ENCODE results near the gene PBLD. TPM values are rescaled to one million over a fixed set of nuclear protein-coding genes. Genes with fewer than 3 reads are reported as not detected.

The PBLD gene
- total RNA-seq (2013) = 4.2 TPM
- polyA plus RNA-seq = 1 to 10 TPM; 1.5 to 3.4 (median 2.5) TPM
- 1.2 and 2.4 TPM in 2 replicates for polyA minus RNA-seq
- total RNA-seq = 1.8 to 5.7 (median 2.6) reads per million in 11 experiments

DNA sequence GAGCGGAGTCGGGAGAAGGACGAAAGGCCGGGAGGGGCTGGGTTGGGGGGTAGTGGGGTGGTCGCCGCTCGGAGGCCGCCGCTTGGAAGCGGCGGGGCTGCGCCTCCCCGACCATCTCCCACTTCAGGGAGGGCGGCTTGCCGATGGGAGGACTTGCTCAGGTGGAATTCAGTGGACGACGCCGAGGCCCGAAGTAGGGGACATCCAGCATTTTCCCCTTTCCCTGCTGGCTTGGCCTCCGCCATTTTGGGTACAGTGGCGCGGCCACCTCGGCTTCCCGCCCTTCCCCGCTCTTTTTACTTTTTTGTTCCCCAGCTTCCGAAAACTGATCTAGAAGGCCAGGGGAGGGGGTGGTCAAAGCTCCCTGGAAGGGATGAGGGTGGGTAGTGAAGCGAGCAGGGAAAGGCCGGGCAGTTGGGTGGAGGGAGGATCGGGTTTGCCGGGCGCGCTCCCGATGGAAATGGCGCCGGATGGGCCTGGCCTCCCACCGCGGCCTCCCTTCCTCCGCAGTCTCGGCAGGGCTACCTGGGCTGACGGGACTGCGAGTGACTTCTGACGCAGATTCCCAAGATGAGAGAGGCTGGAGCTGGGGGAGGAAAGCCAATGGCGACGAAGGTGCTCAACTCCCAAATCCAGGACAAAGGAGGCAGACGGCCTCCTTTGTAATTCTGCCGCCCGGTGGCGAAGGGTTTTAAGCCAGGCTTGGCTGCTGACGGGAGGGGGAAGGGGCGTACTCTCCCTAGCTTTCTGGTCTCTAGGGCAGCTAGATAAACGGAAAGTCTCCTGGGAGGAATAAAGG is at the start of gene PBLD:
Gene PBLD (minus strand): TSS at position 670 of the 799 bp plus-strand sequence. CDS start 26,084 bp downstream, outside the sequence.
- H3K9ac ChIP-seq (ENCODE audit: insufficient read depth, low read length, poor library complexity, severe bottlenecking) = peak within 1 kb of the TSS; percentile 93
- H3K4me3 Mint-ChIP-seq = peak within 1 kb of the TSS; percentile 98 to 99
- peaks cover 63 to 82% of the 10 kb centered on the region in 2 donors for H3K4me1 ChIP-seq (ENCODE audit: control insufficient read depth in 1 of 2, insufficient read depth in 2 of 2, low read length in 2 of 2)
- peak within 1 kb of the TSS; percentile 74 for H3K4me2 ChIP-seq (replicated peaks; ENCODE audit: extremely low read depth, low read length, poor library complexity, severe bottlenecking)
- intact Hi-C loops (cut with micrococcal nuclease) = loop anchor here (5.0 to 10.0 kb wide), 5 partner anchors 255 to 570 kb away; partner anchors contain the start of genes HERC4 (in 1 of the 2) and SIRT1 (in 1 of the 2)
- peaks cover 73% of the 10 kb centered on the region for H3K79me2 ChIP-seq (ENCODE audit: insufficient read depth, low read length)
- TF ChIP-seq, protein P1, sequence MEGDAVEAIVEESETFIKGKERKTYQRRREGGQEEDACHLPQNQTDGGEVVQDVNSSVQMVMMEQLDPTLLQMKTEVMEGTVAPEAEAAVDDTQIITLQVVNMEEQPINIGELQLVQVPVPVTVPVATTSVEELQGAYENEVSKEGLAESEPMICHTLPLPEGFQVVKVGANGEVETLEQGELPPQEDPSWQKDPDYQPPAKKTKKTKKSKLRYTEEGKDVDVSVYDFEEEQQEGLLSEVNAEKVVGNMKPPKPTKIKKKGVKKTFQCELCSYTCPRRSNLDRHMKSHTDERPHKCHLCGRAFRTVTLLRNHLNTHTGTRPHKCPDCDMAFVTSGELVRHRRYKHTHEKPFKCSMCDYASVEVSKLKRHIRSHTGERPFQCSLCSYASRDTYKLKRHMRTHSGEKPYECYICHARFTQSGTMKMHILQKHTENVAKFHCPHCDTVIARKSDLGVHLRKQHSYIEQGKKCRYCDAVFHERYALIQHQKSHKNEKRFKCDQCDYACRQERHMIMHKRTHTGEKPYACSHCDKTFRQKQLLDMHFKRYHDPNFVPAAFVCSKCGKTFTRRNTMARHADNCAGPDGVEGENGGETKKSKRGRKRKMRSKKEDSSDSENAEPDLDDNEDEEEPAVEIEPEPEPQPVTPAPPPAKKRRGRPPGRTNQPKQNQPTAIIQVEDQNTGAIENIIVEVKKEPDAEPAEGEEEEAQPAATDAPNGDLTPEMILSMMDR (IDR thresholded peaks at IDR 0.05) = peak; percentile 34
- peak; percentile 45 to 59 (median 54) for DNase-seq
- no peaks in the 10 kb centered on the region for H3K27me3 ChIP-seq (ENCODE audit: control insufficient read depth in 2 of 2, insufficient read depth in 2 of 2, low read length in 2 of 2)
- peaks cover 0 to 2% (median 0%) of the 10 kb centered on the region in 7 donors for H3K9me3 Mint-ChIP-seq
- no peaks in the 10 kb centered on the region for H3K27me3 Mint-ChIP-seq (ENCODE audit: low read depth in 3 of 3)
- peak within 1 kb of the TSS; percentile 88 to 98 (median 94) for H3K4me3 ChIP-seq (replicated peaks in 1 of 3; ENCODE audit: low read depth in 2 of 3, low read length in 3 of 3)
- H3K36me3 ChIP-seq (replicated peaks in 1 of 2; ENCODE audit: control insufficient read depth in 1 of 2, insufficient read depth in 2 of 2, low read length in 2 of 2) = peaks cover 0 to 2% of the 10 kb centered on the region in 2 donors
- peaks cover 46% of the 10 kb centered on the region for H4K20me1 ChIP-seq (ENCODE audit: insufficient read depth, low read length)
- peak within 1 kb of the TSS; percentile 97 to 100 (median 99) for H3K27ac Mint-ChIP-seq
- peaks cover 63% of the 10 kb centered on the region for H3K4me1 Mint-ChIP-seq
- no peaks in the 10 kb centered on the region for H3K9me3 ChIP-seq (replicated peaks in 1 of 2; ENCODE audit: control insufficient read depth in 1 of 2, insufficient read depth in 1 of 2, low read length in 2 of 2)
- peaks cover 4% of the 10 kb centered on the region in 2 donors for H3K36me3 Mint-ChIP-seq
- H2AFZ ChIP-seq (ENCODE audit: insufficient read depth, low read depth, low read length, poor library complexity, severe bottlenecking) = peak within 1 kb of the TSS; percentile 85
- 0% methylated on average over 33 of the region's 51 CpGs for WGBS (ENCODE audit: insufficient coverage)
- peak within 1 kb of the TSS; percentile 90 to 94 for H3K27ac ChIP-seq (ENCODE audit: low read depth in 1 of 2, low read length in 2 of 2)

DNA sequence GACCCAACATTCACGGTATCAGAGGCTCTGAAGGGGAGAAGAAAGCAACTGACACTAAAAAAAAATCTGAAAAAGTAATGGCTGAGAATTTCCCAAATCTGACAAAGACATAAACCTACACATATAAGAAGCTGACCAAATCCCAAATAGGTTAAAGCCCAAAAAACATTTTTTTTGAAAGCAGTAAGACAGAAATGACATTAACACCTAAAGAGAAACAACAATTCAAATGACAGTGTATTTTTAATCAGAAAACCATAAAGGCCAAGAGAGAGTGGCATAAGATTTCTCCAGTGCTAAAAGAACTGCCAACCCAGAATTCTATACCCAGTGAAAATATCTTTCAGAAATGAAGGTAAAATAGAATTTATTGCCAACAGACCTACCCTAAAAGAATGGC is 38.9 kb upstream of the PBLD start:
- H3K9ac ChIP-seq (ENCODE audit: insufficient read depth, low read length, poor library complexity, severe bottlenecking) = no peak overlapping the region
- no peak overlapping the region for H2AFZ ChIP-seq (ENCODE audit: insufficient read depth, low read depth, low read length, poor library complexity, severe bottlenecking)
- no peak overlapping the region for H3K27ac ChIP-seq (ENCODE audit: low read depth in 1 of 2, low read length in 2 of 2)
- H3K4me1 ChIP-seq (ENCODE audit: control insufficient read depth in 1 of 2, insufficient read depth in 2 of 2, low read length in 2 of 2) = no peaks in the 10 kb centered on the region
- no peak overlapping the region for H3K4me3 ChIP-seq (replicated peaks in 1 of 3; ENCODE audit: low read depth in 2 of 3, low read length in 3 of 3)
- intact Hi-C loops (cut with micrococcal nuclease) = no loop called here
- H3K4me2 ChIP-seq (replicated peaks; ENCODE audit: extremely low read depth, low read length, poor library complexity, severe bottlenecking) = no peak overlapping the region
- no peak overlapping the region for H3K4me3 Mint-ChIP-seq
- H3K27me3 Mint-ChIP-seq (ENCODE audit: low read depth in 3 of 3) = no peaks in the 10 kb centered on the region
- H3K9me3 ChIP-seq (replicated peaks in 1 of 2; ENCODE audit: control insufficient read depth in 1 of 2, insufficient read depth in 1 of 2, low read length in 2 of 2) = peaks cover 12 to 24% of the 10 kb centered on the region in 2 donors
- H3K36me3 Mint-ChIP-seq = peaks cover 41 to 85% of the 10 kb centered on the region in 2 donors
- TF ChIP-seq, protein P1 (IDR thresholded peaks at IDR 0.05) = no peak
- H3K9me3 Mint-ChIP-seq = peaks cover 8 to 30% (median 24%) of the 10 kb centered on the region in 7 donors
- DNase-seq = no peak
- peaks cover 23 to 56% of the 10 kb centered on the region in 2 donors for H3K36me3 ChIP-seq (replicated peaks in 1 of 2; ENCODE audit: control insufficient read depth in 1 of 2, insufficient read depth in 2 of 2, low read length in 2 of 2)
- H3K79me2 ChIP-seq (ENCODE audit: insufficient read depth, low read length) = no peaks in the 10 kb centered on the region
- H4K20me1 ChIP-seq (ENCODE audit: insufficient read depth, low read length) = no peaks in the 10 kb centered on the region
- H3K4me1 Mint-ChIP-seq = no peaks in the 10 kb centered on the region
- WGBS (ENCODE audit: insufficient coverage) = no CpG with 5 or more reads among the region's 1 CpG
- H3K27me3 ChIP-seq (ENCODE audit: control insufficient read depth in 2 of 2, insufficient read depth in 2 of 2, low read length in 2 of 2) = no peaks in the 10 kb centered on the region
- H3K27ac Mint-ChIP-seq = no peak overlapping the region
